Dermis microvascular lymphatic vessel endothelial cell (primary cell): ENCODE results near the gene KLHL20. TPM values are rescaled to one million over a fixed set of nuclear protein-coding genes. Genes with fewer than 3 reads are reported as not detected.
"Not testable (repeated sequence)": the region's sequence is repeated elsewhere in the genome, so short reads cannot be mapped to it uniquely, and the experiment has no call there.

Experiments used
- DNase-seq, 2 donors: peaks; one replicate each; pipeline versions ENCODE4 v3.0.0 to v3.0.0-alpha.2; 2010; ENCODE audit warnings: low read depth in 2 of 2
- total RNA-seq: library from RNA; depleted of rRNA; stranded (reverse); fragments of >200 nt; gene quantifications from 2 replicates; pipeline ENCODE4 v1.2.1, GENCODE V29; 2014

The KLHL20 gene
- total RNA-seq, 1 donor from 2014 or later = 27.7 TPM

DNA sequence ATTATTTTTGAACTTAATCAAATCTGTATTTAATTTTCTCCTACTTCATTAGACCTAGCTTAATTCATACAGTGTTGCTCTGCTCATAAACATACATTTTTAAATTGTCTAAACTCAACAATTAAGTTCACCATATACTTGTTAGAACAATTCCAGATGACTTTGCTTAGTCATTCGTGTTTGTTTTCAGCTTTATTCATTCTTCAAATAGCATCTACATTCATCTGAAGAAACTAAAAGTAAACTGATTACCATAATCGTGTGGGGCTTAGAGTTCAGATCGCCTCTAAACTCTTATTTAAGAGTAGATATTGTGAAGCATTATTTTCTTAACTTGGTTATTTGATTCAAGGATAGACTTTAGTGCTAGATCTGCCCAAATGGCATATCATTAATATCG lies 34.4 kb downstream of the KLHL20 start:
- DNase-seq = no peak

DNA sequence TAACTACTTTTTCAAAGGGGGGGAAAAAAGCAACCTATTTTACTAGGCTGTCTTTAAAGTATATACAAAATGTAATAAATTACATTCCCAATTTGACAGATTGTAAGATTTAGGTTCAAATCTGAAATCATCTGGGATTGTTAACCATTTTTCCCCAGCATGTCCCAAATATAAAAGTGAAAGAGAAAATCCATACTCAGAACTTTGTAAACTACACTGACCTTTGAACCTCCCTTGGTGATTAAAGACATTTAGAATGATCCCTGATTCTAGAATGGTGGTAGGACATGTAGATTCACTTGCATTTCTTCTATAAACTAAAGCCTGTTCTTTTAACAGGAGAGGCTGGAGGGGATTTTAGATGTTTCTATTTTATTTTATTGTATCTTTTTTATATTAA lies 39.0 kb downstream of the KLHL20 start:
- no peak for DNase-seq

DNA sequence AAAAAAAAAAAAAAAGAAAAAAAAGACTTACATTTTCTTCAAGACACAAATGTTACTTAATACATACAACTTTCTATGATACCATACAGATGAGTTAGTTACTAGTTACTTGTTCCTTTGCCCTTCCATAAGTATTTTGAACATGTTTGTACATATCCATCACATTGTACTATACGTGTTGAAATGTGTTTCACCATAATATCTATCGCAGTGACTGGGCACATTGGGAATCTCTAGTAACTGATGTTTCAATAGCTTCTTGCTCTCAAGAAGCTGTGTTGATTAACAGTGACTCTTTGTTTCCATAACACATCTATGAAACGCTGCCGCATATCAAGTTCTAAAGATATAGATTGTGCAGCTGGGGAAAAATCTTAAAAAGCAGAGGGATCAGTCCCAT lies 42.9 kb downstream of the KLHL20 start:
- no peak for DNase-seq

DNA sequence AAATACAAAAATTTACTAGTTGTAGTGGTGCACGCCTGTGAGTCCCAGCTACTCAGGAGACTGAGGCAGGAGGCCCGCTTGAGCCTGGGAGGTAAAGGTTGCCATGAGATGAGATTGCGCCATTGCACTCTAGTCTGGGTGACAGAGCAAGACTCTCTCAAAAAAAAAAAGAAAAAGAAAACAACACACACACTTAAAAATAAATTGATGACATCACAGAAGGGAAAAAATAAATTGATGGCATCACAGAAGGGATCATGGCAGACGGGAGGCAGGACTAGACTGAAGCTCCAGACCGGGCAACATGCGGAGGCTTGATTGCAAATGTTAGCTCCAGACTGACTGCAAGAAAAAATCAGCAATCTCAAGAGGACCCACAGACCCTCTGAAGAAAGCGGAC lies 43.3 kb downstream of the KLHL20 start:
- no peak for DNase-seq

DNA sequence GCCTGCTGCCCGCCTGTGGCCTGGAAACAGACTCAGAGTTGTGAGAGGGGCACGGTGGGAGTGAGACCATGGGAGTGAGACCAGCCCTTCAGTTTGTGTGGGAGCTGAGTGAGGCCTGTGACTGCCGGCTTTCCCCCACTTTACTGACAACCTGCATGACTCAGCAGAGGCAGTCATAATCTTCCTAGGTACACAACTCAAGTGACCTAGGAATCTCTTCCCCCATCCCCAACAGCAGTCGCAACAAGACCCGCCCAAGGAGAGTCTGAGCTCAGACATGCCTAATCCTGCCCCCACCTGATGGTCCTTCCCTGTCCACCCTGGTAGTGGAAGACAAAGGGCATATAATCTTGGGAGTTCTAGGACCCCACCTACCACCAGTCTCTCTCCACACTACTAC lies 44.2 kb downstream of the KLHL20 start:
- no peak for DNase-seq

DNA sequence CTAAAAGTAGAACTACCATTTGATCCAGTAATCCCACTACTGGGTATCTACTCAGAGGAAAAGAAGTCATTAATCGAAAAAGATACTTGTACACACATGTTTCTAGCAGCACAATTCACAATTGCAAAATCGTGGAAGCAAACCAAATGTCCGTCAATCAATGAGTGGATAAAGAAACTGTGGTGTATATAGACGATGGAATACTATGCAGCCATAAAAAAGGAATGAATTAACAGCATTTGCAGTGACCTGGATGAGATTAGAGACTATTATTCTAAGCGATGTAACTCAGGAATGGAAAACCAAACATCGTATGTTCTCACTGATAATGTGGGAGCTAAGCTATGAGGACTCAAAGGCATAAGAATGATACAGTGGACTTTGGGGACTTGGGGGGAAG lies 49.5 kb downstream of the KLHL20 start:
- not testable (repeated sequence) for DNase-seq

DNA sequence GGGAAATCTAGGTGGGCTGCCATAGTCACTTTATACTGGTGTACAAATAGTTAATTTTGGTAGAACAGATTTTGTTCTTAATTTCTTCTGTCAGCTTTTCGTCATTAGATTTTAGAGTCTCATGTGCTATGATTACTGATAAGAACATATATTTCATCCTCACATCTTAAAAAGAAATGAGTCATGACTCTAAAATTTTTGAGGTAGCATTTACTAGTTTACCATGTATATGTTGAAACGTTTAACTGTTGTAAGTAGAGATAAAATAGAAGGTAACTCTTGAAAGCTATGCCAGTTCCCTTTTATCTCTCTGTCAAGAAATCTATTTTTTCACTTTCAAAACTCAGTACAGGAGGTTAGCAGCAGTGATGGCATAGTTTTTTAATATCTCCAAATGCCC lies 53.4 kb downstream of the KLHL20 start:
- DNase-seq = no peak

DNA sequence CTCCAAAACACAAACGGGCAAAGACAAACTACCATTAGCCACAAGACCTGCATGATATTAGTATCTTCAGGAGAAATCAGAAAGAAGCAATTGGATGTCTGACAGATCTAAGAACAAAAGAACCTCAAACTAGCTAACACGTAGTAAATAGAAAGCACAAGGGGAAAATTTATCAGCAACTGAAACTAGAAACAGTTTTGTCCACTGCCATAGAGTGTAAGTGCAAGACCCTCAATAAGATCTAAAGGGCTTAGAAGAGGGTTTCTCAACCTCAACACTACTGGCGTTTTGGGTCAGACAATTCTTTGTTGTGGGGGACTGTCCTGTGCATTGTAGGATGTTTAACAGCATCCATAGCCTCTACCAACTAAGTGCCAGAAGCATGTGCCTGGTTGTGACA lies 54.0 kb downstream of the KLHL20 start:
- no peak for DNase-seq

DNA sequence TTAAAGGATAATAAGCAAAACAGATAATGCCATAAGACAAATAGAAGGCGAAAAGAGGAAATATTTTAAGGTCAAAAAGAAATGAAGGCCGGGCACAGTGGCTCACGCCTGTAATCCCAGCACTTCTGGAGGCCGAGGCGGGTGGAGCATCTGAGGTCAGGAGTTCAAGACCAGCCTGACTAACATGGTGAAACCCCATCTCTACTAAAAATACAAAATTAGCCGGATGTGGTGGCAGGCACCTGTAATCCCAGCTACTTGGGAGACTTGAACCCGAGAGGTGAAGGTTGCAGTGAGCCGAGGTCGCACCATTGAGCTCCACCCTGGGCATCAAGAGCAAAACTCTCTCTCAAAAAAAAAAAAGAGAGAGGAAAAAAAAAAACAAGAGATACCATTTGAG lies 55.5 kb downstream of the KLHL20 start:
- not testable (repeated sequence) for DNase-seq

DNA sequence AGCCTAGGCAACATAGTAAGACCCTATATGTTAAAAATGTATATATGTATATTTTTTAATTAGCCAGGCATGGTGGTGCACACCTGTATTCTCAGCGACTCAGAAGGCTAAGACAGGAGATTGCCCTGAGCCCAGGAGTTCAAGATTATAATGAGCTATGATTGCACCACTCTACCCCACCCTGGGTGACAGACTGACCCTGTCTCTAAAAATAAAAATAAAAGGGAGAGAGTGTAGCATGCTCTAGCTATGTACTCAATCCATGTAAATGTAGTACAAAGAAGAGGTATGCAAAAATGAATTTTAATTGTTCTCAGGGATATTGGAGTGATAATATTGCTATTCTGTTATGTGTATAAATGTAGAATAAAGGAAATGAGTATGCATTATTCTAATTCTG lies 56.8 kb downstream of the KLHL20 start:
- DNase-seq = no peak

DNA sequence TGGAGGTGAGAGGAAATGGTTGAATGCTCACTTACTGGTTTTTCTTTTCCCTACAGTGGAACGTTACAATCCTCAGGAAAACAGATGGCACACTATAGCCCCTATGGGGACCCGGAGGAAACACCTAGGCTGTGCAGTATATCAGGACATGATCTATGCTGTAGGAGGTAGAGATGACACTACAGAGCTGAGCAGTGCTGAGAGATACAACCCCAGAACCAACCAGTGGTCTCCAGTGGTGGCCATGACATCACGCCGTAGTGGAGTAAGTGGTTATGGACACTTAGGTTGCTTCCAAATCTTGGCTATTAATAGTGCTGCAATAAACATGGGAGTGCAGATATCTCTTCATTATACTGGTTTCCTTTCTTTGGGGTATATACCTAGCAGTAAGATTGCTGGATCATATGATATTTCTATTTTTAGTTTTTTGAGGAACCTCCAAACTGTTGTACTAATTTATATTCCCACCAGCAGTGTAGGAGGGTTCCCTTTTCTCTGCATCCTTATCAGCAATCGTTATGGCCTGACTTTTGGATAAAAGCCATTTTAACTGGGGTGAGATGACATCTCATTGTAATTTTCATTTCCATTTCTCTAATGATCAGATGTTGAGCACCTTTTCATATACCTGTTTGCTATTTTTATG lies 60.9 kb downstream of the KLHL20 start:
- DNase-seq = no peak

DNA sequence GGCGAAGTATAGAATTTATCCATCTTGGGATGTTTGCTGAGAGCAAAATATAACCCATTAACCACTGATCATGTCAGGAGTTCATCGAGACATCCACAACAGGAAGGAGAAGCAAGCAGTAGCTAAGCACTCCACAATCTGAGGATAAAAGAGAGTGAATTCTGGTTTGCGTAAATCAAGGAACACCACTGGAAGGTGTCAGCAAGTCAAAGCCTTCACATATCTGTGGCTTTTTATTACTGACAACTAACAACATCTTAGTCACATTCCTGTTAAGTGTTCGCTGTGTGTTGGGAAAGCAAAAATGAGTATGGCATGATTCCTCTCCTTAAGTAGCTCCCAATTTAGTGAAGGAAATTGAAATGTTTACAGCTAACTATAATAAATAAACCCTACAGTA lies 65.2 kb downstream of the KLHL20 start:
- no peak for DNase-seq

DNA sequence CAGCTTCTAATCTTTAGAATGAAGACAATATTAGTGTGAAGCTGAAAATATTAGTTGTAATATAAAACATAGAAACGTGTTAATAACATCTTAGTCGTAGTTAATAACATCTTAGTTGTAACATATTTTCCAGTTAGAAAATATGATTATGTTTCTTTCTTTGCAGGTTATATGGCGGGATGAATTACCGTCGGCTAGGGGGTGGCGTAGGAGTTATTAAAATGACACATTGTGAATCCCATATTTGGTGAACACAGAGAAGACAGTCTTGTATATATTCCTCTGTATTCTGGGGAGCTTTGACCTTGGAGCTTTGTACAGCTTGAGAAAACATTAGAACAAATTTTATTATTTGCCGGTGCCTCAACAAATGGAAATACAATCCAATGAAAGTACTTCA lies 70.2 kb downstream of the KLHL20 start:
- no peak for DNase-seq

DNA sequence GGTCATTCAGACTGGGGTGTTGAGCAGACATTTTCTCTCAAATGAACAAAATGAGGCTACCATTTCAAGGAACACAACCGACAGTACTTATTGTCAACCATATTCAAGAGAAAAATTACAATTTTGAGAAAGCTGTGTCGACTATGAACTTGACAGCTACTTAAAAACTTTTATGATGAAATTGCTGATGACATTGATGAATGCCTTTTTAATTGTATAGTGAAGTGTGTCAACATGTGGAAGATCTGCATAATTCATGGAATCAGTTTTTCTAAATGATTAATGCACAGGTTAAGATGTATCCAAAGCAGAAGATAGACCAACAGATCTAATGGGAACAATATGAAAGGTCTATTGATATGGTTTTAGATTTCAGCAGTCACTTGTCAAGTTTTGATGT lies 75.1 kb downstream of the KLHL20 start:
- DNase-seq = no peak

DNA sequence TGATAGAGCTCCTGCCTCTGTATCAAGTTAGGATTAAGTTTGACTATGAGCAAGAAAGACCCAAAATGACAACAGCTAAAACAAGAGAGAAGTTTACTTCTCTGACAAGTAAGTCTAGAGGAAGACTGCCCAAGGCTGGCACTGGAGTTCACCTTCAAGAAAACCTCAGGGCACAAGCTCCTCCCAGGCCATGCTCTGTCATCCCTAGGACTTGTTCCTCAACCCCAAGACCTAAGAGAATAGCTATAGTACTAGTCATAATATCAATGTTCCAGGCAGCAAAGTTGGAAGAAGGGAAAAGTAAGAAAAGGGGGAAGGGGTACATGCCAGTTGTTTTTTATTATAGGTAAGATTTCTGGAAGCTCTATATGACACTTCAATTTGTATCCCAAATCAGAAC lies 83.3 kb downstream of the KLHL20 start:
- no peak for DNase-seq

DNA sequence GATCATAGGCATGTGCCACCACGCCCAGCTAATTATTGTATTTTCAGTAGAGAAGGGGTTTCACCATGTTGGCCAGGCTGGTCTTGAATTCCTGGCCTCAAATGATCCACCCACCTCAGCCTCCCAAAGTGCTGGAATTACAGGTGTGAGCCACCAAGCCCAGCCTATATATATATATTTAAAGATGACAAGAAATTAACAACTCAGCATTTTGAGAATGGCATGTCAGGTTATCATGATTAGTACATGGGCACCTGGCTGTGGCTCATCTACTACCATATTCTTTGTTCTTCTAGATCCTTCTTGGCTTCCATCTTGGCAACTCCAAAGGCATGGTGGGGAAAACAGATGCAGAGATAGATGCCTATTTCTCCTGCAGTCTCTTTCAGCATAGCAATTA lies 85.2 kb downstream of the KLHL20 start:
- DNase-seq = not testable (repeated sequence)

DNA sequence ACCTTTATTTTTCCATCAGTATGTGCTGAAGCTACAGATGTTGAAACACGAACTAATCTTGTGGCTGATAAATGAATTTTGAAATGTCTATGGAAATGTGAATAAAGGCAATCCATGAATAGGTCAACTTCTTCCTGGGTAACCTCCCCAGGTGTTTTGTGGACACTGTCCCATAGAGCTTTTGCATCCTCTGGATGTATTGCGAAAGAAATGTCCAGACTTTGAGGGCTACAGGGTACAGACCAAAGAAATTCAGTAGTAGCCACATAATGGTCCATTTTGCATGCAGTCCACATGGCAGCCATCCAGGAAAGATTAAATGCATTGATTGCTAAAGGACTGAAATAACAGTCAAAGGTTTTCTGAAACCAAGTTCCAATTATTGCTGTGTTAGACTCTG lies 88.2 kb downstream of the KLHL20 start:
- DNase-seq = no peak

DNA sequence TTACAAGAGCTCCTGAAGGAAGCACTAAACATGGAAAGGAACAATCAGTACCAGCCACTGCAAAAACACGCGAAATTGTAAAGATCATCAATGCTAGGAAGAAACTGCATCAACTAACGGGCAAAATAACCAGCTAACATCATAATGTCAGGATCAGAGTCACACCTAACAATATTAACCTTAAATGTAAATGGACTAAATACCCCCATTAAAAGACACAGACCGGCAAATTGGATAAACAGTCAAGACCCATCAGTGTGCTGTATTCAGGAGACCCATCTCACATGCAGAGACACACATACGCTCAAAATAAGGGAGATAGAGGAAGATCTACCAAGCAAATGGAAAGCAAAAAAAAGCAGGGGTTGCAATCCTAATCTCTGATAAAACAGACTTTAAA lies 98.9 kb downstream of the KLHL20 start:
- DNase-seq = not testable (repeated sequence)

DNA sequence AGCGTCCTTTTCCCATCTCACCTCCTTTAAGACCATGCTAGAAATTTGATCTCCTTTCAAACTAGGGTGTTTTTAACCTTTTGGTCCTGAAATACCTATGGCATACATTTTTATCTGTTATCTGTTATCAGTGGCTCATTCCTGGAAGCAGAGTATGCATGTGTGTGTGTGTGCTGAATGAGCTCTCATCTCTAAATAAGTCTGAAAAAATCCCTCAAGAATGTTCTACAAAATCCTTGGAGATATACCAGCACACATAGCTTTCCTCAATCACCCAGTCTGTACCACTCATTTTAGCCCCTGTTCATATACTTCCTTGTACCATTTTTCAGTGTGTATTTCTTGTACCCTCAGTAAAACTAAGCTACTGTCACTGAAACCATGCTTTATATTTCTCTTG lies 103.7 kb downstream of the KLHL20 start:
- DNase-seq = no peak

DNA sequence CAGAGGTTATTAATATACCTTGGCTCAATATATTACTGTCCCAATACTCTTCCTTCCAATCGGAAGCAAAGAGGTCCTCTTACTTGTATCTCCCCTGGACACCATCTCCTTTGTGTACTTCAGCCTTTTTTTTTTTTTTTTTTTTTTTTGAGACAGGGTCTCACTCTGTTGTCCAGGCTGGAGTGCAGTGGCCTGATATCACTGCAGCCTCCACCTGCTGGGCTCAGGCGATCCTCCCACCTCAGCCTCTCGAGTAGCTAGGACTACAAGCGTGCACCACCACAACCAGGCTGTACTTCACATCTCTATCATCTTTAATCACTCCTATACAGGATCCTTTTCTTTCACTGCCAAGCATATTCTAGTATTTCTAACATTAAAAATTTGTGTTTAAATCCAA lies 106.9 kb downstream of the KLHL20 start:
- no peak for DNase-seq

DNA sequence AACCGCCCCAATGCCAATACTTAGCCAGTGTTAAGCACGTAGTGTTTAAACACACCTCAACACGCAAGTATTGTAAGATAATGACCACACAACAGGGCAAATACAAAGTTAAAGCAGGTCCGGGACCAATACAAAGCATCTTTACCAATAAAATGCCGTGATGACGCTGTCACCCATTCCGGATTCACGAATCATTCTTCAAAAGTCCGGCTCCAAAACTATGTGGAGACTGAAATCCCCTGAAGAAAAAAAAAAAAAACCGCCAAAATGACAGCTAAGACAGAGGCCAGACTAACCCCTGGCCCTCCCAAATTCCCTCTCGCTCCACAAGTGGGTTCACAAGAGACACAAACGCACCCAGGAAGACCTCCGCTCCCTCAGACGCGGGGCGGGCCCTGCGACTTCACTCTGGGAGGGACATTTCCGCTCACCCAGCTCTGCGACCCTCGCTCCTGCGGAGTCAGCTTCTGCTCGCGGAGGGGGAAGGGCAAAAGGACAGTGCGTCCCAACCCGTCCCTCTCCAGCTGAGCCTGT lies 109.1 kb downstream of the KLHL20 start:
- DNase-seq = no peak

DNA sequence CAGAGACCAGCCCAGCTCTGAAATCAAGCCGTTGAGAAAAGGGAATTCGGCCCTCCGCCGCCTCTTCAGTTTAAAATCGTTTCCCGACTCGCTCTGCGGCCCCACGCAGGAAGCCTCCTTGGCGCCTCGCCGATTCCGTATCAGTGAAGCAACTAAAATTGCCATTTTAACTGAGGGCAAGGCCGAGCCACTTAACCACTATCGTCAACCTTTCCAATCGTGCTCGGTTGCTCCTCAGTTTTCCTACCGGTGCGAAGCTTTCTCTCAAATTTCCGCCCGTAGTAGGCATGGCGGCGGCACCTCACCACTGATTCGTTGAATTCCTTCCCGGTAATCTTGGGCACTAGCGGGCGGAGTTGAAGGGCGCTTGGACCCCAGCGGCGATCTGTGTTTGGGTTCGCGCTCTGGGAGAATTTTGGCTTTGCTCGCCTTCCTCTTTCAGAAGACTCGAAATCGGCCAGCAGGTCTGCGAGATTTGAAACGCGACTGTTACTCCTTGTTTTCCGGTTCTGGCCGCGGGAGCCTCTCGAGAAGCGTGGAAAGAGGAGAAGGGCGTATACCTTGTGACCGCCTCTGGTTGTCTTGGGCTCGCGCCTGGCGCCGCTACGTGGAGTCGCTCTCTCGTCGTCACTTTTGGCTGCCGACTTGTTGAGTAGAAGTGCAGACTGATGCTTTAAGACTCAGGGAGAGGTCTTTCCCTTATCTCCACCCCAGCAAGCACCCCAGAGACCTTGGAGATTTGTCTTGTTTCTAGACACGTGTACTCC lies 109.7 kb downstream of the KLHL20 start, which contains the start of the genes CENPL and DARS2:
CENPL (minus strand) TSS at position 569 of the 767 bp plus-strand sequence. CDS start 13,584 bp downstream, outside the sequence.
DARS2 (plus strand) TSS at position 359 of the 767 bp plus-strand sequence. CDS start 557 bp downstream, outside the sequence.
- peak; percentile 97 to 99 for DNase-seq

DNA sequence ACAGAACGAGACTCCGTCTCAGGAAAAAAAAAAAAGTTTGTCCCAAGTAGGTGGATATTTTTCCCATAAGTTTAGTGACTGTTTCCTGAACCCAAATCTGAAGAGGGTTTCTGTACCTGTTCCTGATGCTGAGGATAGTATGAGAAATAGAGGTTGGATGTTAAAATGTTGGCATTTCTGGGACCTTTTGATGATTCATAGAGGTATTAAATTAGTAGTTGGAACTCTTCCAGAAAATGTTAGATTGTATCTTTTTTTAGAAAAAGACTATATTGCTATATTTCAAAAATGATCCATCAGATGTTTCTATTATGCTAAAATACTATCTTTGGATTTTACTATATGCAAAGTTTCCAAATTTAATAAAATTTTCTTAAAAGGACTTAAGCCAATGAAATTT lies 112.8 kb downstream of the KLHL20 start:
- DNase-seq = peak in 1 of 2 donors; percentile 5
